Lower leg skin (tissue), 3 donors: ENCODE data around the gene MCOLN2.
"Not testable (repeated sequence)": the region's sequence is repeated elsewhere in the genome, so short reads cannot be mapped to it uniquely, and the experiment has no call there.

ENCODE experiments used
- CTCF ChIP-seq, 3 donors: fragments of 450-650 bp; IDR thresholded peaks; one replicate each; pipeline ENCODE4 v1.5.1; 2016; ENCODE audit warnings: antibody characterized with exemption in 3 of 3, mild to moderate bottlenecking in 3 of 3, moderate library complexity in 2 of 3
- POLR2A ChIP-seq, 2 donors: fragments of 450-650 bp; IDR thresholded peaks; one replicate each; pipeline ENCODE4 v1.6.1; 2016 to 2017; ENCODE audit warnings: antibody characterized with exemption in 2 of 2, mild to moderate bottlenecking in 1 of 2, moderate library complexity in 1 of 2

GRCh38 chr1:84908746-84909464, 88.0 kb downstream of the MCOLN2 start:
- TF ChIP-seq CTCF, POLR2A (IDR thresholded peaks at IDR 0.05): not testable (repeated sequence)
